ENCODE results near the gene SH3TC2.

SH3TC2 gene

GRCh38 chr5:149028984-149029383 lies 33.9 kb downstream of the SH3TC2 start:
- DNase-seq (ENCODE audit: low read depth in 2 of 2) = no peak

- no peak for DNase-seq (ENCODE audit: low read depth in 2 of 2)
Measured at GRCh38 chr5:149028161-149028560, 34.7 kb downstream of the SH3TC2 start.

DNA sequence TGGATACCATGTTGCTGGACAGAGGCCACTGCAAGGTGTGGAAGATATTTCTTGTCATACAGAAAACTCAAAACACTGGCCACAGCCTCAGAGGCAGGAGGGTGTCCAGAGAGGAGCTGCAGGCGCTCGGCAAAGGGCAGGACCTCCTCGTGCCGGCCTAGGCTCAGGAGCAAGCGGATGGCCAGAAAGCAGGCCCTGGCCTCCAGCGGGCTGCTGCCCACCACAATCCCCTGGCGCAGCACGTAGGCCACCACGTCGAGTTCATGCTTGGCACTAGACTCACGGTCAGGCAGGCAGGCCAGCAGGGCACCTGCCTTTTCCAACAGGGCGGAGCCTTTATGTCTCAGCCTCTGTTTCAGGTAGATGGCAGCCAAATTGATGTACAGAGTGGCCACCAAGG lies 35.2 kb downstream of the SH3TC2 start:
- DNase-seq (ENCODE audit: low read depth in 2 of 2) = no peak

- DNase-seq (ENCODE audit: low read depth in 2 of 2) = no peak
Measured at GRCh38 chr5:149024943-149025342, 37.9 kb downstream of the SH3TC2 start.

GRCh38 chr5:149024477-149024876 lies 38.4 kb downstream of the SH3TC2 start:
- DNase-seq (ENCODE audit: low read depth in 2 of 2) = no peak

- no peak for DNase-seq (ENCODE audit: low read depth in 2 of 2)
Measured at GRCh38 chr5:149022200-149022599, 40.7 kb downstream of the SH3TC2 start.

DNA sequence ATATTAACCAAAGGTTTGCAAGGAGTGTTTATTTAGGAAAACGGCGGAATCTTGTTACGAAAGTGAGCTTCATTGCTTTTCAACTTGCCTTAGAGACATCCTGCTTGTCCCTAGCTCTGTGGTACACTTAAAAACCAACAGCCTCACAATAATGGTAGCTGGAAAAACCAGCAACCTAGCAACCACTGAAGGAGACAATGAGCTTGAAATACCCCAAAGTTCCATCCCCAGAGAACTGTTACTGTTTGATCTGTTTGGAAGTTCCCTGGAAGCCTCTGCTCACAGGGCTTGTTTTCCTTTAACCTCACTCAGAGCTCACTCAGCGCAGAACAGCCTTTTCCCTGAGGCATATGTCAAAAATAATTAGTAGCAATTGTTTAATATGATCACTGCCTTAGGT lies 43.2 kb downstream of the SH3TC2 start:
- DNase-seq (ENCODE audit: low read depth in 2 of 2) = no peak

DNA sequence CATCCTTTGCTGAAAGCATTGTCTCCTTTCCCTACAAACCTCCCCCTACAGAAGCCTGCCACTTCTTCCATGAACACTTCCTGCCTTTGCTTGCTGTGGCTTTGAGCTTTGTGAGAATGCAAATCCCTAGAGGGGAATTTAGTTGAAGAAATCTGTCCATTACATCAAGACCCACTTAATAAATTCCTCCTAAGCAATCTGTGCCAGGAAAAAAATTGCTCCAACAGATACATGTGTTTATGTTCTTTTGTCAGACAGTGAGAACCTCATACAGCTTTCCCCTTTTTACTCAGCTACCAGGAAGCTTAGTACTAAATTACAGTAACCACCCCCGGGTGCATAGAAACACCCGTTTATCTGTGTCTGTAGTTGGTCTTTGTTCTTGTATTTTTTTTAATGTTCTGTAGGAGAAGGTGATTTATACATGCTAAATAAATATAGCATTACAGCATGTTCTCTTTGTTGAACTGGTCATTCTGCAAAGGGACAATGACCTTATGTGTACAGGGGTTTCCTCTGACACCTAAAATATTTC lies 43.9 kb downstream of the SH3TC2 start:
- DNase-seq (ENCODE audit: low read depth in 2 of 2) = no peak

DNA sequence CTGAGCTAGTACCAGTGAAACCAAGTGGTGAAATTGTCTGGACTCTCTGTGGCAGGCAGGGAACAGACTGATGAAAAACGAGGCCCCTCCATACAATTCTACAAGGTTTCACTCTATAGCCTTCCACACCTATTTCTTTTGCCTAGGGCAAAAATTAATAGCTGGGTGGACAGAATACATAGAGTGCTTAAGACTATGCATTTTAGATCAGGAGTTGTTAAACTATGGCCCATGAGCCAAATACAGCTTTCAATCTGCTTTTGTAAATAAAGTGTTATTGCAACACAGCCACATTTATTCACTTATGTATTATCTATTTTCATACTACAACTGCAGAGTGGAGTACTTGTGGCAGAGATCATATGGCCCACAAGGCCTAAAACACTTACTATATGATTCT lies 45.2 kb downstream of the SH3TC2 start:
- DNase-seq (ENCODE audit: low read depth in 2 of 2) = no peak

DNA sequence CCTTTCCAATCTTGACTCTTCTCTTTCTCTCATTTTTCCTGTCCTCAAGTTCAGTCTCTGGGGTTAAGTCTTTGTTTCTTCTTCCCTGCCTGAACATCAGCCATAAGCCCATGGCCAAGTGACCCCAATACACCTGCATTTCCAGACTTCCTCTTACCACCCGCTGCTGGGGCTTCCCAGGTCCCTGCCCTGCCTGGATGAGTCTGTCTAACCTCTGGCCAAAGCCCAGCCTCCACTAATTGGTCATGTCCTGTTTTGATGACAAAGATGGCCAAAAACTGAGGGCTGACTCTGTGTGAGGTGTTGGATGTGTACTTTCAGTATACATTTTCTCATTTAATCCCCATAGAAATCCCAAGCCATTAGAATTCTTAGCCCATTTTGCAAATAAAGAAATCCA lies 47.3 kb downstream of the SH3TC2 start:
- no peak for DNase-seq (ENCODE audit: low read depth in 2 of 2)

DNA sequence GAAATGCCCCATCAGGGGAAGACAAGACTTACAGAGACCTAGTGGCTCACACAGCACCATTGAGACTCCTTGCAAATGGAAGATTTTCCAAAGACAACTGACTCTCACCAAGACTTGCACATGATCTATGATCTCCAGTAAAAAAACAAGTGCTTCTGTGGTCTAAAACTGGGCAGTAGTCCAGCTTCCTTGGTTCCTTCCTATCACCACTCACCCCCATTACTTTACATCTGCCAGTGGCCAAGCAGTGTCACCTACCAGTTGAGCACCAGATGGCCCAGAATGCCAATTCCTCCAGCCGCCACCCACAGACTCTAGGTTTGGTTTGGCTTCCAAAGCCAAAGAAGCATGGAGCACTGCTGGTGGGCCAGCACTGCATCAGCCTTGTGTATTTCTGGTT lies 47.7 kb downstream of the SH3TC2 start:
- no peak for DNase-seq (ENCODE audit: low read depth in 2 of 2)

GRCh38 chr5:149014571-149015031 lies 48.3 kb downstream of the SH3TC2 start:
- DNase-seq (ENCODE audit: low read depth in 2 of 2) = no peak

DNA sequence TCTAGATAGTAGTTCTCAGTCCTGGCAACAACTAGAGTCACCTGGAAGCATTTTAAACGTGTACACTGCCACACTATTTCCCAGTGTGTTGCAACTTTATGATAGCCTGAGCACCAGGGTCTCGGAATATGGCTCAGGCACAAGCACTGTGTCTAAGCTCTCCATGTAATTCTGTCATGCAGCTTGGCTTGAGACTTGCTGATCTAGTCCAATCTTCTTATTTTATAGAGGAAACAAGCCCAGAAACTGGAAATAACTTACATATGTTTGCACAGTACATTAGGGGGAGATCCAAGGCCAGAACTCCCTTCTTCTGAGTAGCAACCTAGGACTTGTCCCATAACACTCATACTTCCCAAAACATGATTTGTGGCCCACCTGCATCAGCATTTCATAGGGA lies 49.1 kb downstream of the SH3TC2 start:
- DNase-seq (ENCODE audit: low read depth in 2 of 2) = no peak

GRCh38 chr5:149012350-149012749 lies 50.5 kb downstream of the SH3TC2 start:
- DNase-seq (ENCODE audit: low read depth in 2 of 2) = no peak

DNA sequence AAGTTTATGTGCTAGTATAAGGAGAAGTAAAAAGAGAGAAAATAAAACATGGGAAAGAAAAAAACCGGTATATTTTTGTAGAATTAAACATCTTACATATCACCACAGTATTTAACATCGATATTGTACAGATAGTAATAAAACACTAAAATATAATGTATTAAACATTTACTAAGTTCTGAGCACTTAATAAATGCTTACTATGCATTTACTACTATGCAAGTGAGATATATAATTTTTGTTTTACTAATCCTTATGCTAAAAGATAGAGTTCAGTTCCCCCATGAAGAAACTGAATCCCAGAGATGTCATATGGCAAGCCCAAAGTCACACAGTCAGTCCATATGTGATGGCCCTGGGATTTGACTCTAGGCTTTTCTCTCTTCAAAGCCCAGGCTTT lies 51.1 kb downstream of the SH3TC2 start:
- no peak for DNase-seq (ENCODE audit: low read depth in 2 of 2)

- no peak for DNase-seq (ENCODE audit: low read depth in 2 of 2)
Measured at GRCh38 chr5:149011084-149011483, 51.8 kb downstream of the SH3TC2 start.

DNA sequence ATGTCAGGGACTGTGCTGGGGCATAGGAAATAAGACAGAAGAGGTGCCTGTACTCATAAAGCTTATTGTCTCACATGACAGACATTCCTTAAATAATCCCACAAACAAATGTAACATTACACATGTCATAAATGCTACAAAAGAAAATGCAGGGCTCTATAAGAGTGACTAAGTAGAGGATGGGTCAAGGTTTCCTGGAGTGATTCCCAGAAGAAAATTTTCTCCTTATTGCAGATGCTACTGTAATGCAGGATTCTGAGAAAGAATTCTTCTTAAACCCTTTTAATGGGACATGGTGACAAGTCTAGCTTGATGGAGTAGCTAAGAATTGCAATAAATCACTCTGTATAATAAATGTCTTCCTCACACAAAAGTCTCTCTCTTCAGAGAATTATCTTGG lies 55.7 kb downstream of the SH3TC2 start:
- no peak for DNase-seq (ENCODE audit: low read depth in 2 of 2)

DNA sequence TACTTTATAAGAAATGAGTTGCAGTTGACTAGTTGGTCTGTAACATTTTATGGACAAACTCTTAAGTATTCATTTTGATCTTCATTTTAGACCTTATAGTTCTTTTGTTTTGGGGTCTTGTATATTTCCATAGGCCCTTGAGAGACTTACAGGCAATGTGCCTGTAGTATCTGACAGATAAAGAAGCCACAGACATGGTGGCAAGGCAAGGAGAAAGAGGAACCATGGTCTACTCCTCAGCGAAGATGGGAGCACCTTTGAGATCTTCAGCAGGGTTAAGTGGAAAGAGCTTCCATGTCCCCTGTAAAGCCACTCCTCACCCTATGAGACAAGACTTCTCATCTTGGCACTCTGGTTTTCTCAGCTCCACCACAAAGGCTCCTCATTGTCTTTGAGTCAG lies 56.4 kb downstream of the SH3TC2 start:
- DNase-seq (ENCODE audit: low read depth in 2 of 2) = no peak

GRCh38 chr5:149005077-149005892 lies 57.6 kb downstream of the SH3TC2 start:
- no peak for DNase-seq (ENCODE audit: low read depth in 2 of 2)

DNA sequence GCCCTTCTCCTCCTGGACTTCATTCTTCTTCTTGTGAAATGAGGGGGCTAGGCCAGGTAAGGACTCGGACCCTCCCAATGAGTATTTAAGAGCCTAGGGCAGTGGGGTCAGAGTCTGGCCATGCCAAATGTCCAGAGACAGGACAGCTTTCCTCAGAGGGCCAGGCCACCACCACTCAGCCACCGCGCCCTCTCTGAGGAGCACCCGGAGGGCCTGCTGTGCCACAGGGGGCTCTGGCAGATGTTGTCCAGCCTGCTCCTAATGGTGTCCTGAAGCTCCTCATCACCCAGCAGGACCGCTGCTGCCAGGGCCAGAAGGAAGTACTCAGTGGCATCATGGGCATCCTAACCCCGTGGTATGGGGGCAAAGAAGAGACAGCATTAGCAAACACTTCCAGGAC lies 58.3 kb downstream of the SH3TC2 start:
- DNase-seq (ENCODE audit: low read depth in 2 of 2) = no peak

DNA sequence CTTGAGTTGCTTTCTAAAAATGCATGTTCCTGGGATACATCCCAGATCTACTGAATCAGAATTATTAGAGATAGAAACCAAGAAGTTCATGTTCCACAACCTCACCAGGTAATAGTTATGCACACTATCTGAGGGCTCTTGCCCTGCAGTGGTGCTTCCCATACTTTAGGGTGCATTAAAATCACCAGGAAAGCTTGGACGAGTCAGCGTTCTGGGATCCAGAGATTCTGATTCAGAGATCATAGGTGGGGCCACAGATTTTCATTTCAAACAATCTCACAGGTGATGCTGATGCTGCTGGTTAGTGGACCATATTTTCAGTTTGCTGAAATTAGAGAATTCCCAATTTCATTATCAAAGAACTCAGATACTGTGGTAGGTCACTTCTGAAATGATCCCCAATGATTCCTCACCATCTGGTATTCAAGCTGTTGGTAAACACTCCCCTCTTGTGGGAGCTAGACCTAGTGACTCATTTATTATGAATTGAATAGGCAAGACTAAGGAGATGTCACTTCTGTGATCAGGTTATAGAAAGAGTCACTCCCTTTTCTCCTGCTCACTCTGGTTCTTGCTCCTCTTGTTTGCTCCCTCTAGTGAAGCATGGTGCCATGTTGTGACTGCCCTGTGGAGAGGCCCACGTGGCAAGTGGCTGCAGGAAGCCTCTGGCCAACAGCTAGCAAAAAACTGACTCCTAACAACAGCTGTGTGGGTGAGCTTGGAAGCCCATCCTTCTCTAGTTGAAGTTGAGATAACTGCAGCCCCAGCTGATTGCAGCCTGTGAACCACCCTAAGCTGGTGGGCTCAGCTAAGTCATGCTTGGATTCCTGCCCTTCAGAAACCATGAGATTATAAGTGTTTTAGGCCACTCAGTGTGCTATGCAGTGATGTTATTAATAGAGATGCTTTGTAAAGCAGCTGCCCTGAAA lies 59.8 kb downstream of the SH3TC2 start:
- no peak for DNase-seq (ENCODE audit: low read depth in 2 of 2)

DNA sequence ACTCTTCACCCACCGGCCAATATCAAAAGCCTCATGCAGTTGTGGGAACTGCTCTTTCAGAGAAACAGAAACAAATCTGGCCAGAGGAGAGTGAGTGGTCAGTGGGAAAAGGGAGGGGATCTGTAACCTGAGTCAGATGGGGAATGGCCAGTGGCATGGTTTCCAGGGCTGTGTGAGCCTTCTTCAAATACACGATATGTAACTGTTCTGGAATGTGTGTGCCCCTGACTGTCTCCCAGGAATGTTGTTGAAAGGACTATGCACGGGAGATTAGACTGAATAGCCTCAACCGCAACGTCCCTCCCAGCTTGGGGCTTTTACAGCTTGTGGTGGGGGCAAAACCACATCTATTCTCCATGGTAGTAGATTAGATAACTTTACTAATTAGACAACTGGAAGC lies 60.8 kb downstream of the SH3TC2 start:
- DNase-seq (ENCODE audit: low read depth in 2 of 2) = no peak

DNA sequence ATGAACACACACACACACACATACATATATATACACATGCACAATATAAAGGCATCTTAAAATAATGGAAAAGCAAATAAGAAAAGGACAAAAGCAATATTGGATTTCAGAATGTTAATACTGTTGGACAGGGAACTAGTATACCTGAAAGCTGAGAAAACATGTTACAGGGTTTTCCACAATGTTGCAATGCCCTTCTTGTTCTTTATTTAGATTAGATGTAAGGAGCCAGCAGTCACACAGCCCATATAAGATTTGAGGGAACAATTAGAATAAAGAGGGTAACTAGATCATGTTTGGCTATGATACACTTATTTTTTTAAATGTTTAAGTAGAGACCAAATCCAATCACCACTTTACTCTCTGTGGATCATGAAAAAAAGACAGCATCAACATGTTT lies 61.7 kb downstream of the SH3TC2 start:
- DNase-seq (ENCODE audit: low read depth in 2 of 2) = no peak

Data from activated CD8-positive, alpha-beta memory T cell treated with anti-CD3 and anti-CD28 coated beads for 4 hours (primary cell).